Naive B cell (primary cell): ENCODE measurements around the gene RIT2. TPM values are rescaled to one million over a fixed set of nuclear protein-coding genes. Genes with fewer than 3 reads are reported as not detected.

ENCODE experiments used
- ATAC-seq, 2 donors: fragments of 150-1000 bp; cut with Tn5 transposase; 2 replicates each; pipeline ENCODE4 v1.10.0; 2021; ENCODE audit warnings: low read depth in 2 of 2, mild to moderate bottlenecking in 2 of 2, moderate library complexity in 2 of 2
- DNase-seq: peaks from one replicate; pipeline ENCODE4 v3.0.0; 2022
- H3K27ac Mint-ChIP-seq, 6 donors: one replicate each; pipeline ENCODE4 v1.8.0; 2020 to 2022; ENCODE audit warnings: mild to moderate bottlenecking in 6 of 6, mixed read lengths in 6 of 6, moderate library complexity in 5 of 6, inconsistent platforms in 2 of 6
- H3K27me3 Mint-ChIP-seq, 3 donors: one replicate each; pipeline ENCODE4 v1.8.0; 2021 to 2022; ENCODE audit warnings: mixed read lengths in 3 of 3, mild to moderate bottlenecking in 1 of 3
- H3K36me3 Mint-ChIP-seq, 2 donors: one replicate each; pipeline ENCODE4 v1.8.0; 2020 to 2022; ENCODE audit warnings: mixed read lengths in 2 of 2, inconsistent platforms in 1 of 2, mild to moderate bottlenecking in 1 of 2
- H3K4me1 Mint-ChIP-seq, 3 donors: one replicate each; pipeline ENCODE4 v1.8.0; 2020 to 2022; ENCODE audit warnings: mixed read lengths in 3 of 3, inconsistent platforms in 1 of 3, mild to moderate bottlenecking in 1 of 3, moderate library complexity in 1 of 3
- H3K4me3 Mint-ChIP-seq, 8 donors: one replicate each; pipeline ENCODE4 v1.8.0; 2020 to 2022; ENCODE audit warnings: mild to moderate bottlenecking in 8 of 8, mixed read lengths in 8 of 8, moderate library complexity in 8 of 8, inconsistent platforms in 2 of 8
- H3K9me3 Mint-ChIP-seq, 7 donors: one replicate each; pipeline ENCODE4 v1.8.0; 2020 to 2022; ENCODE audit warnings: mixed read lengths in 7 of 7, mild to moderate bottlenecking in 5 of 7, inconsistent platforms in 2 of 7, moderate library complexity in 1 of 7
- polyA plus RNA-seq, 6 donors: library from polyadenylated mRNA; unstranded; fragments of 300-500 nt; fragmentation: Illumina TruSeq; gene quantifications; one replicate each; pipeline ENCODE4 v1.2.3, GENCODE V29; 2021; ENCODE audit warnings: low read depth in 6 of 6

The RIT2 gene
- polyA plus RNA-seq, 6 donors from 2014 or later: not detected

GRCh38 chr18:43125471-43125870 lies 10.0 kb upstream of the RIT2 start:
- DNase-seq (no peak), ATAC-seq (no peak)
- H3K27me3 Mint-ChIP-seq: no peaks in the 10 kb centered on the region
- H3K36me3 Mint-ChIP-seq: no peaks in the 10 kb centered on the region
- no peak overlapping the region for H3K27ac Mint-ChIP-seq
- peaks cover 0 to 5% (median 0%) of the 10 kb centered on the region in 7 donors for H3K9me3 Mint-ChIP-seq
- H3K4me1 Mint-ChIP-seq: no peaks in the 10 kb centered on the region
- H3K4me3 Mint-ChIP-seq: no peak overlapping the region

GRCh38 chr18:43122955-43123354 lies 7.5 kb upstream of the RIT2 start:
- H3K9me3 Mint-ChIP-seq: peaks cover 0 to 5% (median 0%) of the 10 kb centered on the region in 7 donors
- DNase-seq: no peak
- no peaks in the 10 kb centered on the region for H3K36me3 Mint-ChIP-seq
- no peak overlapping the region for H3K27ac Mint-ChIP-seq
- no peaks in the 10 kb centered on the region for H3K4me1 Mint-ChIP-seq
- no peak overlapping the region for H3K4me3 Mint-ChIP-seq
- H3K27me3 Mint-ChIP-seq: no peaks in the 10 kb centered on the region
- ATAC-seq: no peak

GRCh38 chr18:43116699-43117294 lies 1.3 kb upstream of the RIT2 start:
- Mint-ChIP-seq H3K4me3 (no peak overlapping the region), H3K27me3 (no peaks in the 10 kb centered on the region), H3K4me1 (no peaks in the 10 kb centered on the region), H3K36me3 (no peaks in the 10 kb centered on the region), H3K9me3 (peaks cover 0 to 7% (median 0%) of the 10 kb centered on the region in 7 donors), H3K27ac (no peak overlapping the region)
- no peak for ATAC-seq
- no peak for DNase-seq

GRCh38 chr18:43113220-43113895 lies 2.1 kb downstream of the RIT2 start:
- peaks cover 0 to 3% (median 0%) of the 10 kb centered on the region in 7 donors for H3K9me3 Mint-ChIP-seq
- no peak overlapping the region for H3K4me3 Mint-ChIP-seq
- H3K36me3 Mint-ChIP-seq: no peaks in the 10 kb centered on the region

GRCh38 chr18:43108882-43109281 lies 6.6 kb downstream of the RIT2 start:
- no peak overlapping the region for H3K27ac Mint-ChIP-seq
- H3K9me3 Mint-ChIP-seq: no peaks in the 10 kb centered on the region
- no peak for DNase-seq
- H3K4me1 Mint-ChIP-seq: no peaks in the 10 kb centered on the region
- no peak overlapping the region for H3K4me3 Mint-ChIP-seq
- H3K27me3 Mint-ChIP-seq: no peaks in the 10 kb centered on the region
- H3K36me3 Mint-ChIP-seq: no peaks in the 10 kb centered on the region
- no peak for ATAC-seq

More at GRCh38 chr18:43113220-43113895, 2.1 kb downstream of the RIT2 start:
- DNase-seq (no peak), ATAC-seq (no peak)
- Mint-ChIP-seq H3K4me1 (no peaks in the 10 kb centered on the region), H3K27ac (no peak overlapping the region), H3K27me3 (no peaks in the 10 kb centered on the region)

- no peaks in the 10 kb centered on the region for H3K36me3 Mint-ChIP-seq
- H3K4me3 Mint-ChIP-seq: no peak overlapping the region
- H3K27ac Mint-ChIP-seq: no peak overlapping the region
- DNase-seq (no peak), ATAC-seq (no peak)
- no peaks in the 10 kb centered on the region for H3K9me3 Mint-ChIP-seq
- H3K27me3 Mint-ChIP-seq: no peaks in the 10 kb centered on the region
- H3K4me1 Mint-ChIP-seq: no peaks in the 10 kb centered on the region
Observed at GRCh38 chr18:43108469-43108868, 7.0 kb downstream of the RIT2 start.

GRCh38 chr18:43093646-43094045 lies 21.8 kb downstream of the RIT2 start:
- Mint-ChIP-seq H3K27me3 (no peaks in the 10 kb centered on the region), H3K9me3 (peaks cover 0 to 9% (median 1%) of the 10 kb centered on the region in 7 donors), H3K4me3 (no peak overlapping the region), H3K4me1 (no peaks in the 10 kb centered on the region), H3K27ac (no peak overlapping the region), H3K36me3 (no peaks in the 10 kb centered on the region)
- DNase-seq (no peak), ATAC-seq (no peak)

- Mint-ChIP-seq H3K27ac (no peak overlapping the region), H3K36me3 (no peaks in the 10 kb centered on the region)
Observed at GRCh38 chr18:43092539-43092938, 22.9 kb downstream of the RIT2 start.

GRCh38 chr18:43081396-43081795 lies 34.1 kb downstream of the RIT2 start:
- ATAC-seq: no peak
- H3K9me3 Mint-ChIP-seq: peaks cover 0 to 9% (median 2%) of the 10 kb centered on the region in 7 donors

More at GRCh38 chr18:43092539-43092938, 22.9 kb downstream of the RIT2 start:
- Mint-ChIP-seq H3K27me3 (no peaks in the 10 kb centered on the region), H3K4me3 (no peak overlapping the region), H3K4me1 (no peaks in the 10 kb centered on the region), H3K9me3 (peaks cover 0 to 9% (median 1%) of the 10 kb centered on the region in 7 donors)
- no peak for DNase-seq
- ATAC-seq: no peak

GRCh38 chr18:43080671-43081070 lies 34.8 kb downstream of the RIT2 start:
- ATAC-seq: no peak
- no peak overlapping the region for H3K27ac Mint-ChIP-seq
- no peak overlapping the region for H3K4me3 Mint-ChIP-seq
- no peak for DNase-seq
- H3K27me3 Mint-ChIP-seq: no peaks in the 10 kb centered on the region
- no peaks in the 10 kb centered on the region for H3K4me1 Mint-ChIP-seq
- H3K9me3 Mint-ChIP-seq: peaks cover 0 to 9% (median 0%) of the 10 kb centered on the region in 7 donors
- H3K36me3 Mint-ChIP-seq: no peaks in the 10 kb centered on the region

More at GRCh38 chr18:43081396-43081795, 34.1 kb downstream of the RIT2 start:
- DNase-seq: no peak
- Mint-ChIP-seq H3K36me3 (no peaks in the 10 kb centered on the region), H3K27ac (no peak overlapping the region), H3K27me3 (no peaks in the 10 kb centered on the region), H3K4me1 (no peaks in the 10 kb centered on the region), H3K4me3 (no peak overlapping the region)

GRCh38 chr18:43079422-43079821 lies 36.1 kb downstream of the RIT2 start:
- Mint-ChIP-seq H3K4me3 (no peak overlapping the region), H3K9me3 (peaks cover 0 to 9% (median 0%) of the 10 kb centered on the region in 7 donors)

GRCh38 chr18:43078478-43079092 lies 36.9 kb downstream of the RIT2 start:
- H3K4me3 Mint-ChIP-seq: no peak overlapping the region
- no peak for ATAC-seq
- no peak overlapping the region for H3K27ac Mint-ChIP-seq
- H3K36me3 Mint-ChIP-seq: no peaks in the 10 kb centered on the region
- H3K4me1 Mint-ChIP-seq: no peaks in the 10 kb centered on the region
- H3K9me3 Mint-ChIP-seq: peaks cover 0 to 9% (median 0%) of the 10 kb centered on the region in 7 donors
- H3K27me3 Mint-ChIP-seq: no peaks in the 10 kb centered on the region
- no peak for DNase-seq

More at GRCh38 chr18:43079422-43079821, 36.1 kb downstream of the RIT2 start:
- Mint-ChIP-seq H3K4me1 (no peaks in the 10 kb centered on the region), H3K36me3 (no peaks in the 10 kb centered on the region), H3K27ac (no peak overlapping the region), H3K27me3 (no peaks in the 10 kb centered on the region)
- DNase-seq (no peak), ATAC-seq (no peak)

- H3K4me3 Mint-ChIP-seq: no peak overlapping the region
- H3K27ac Mint-ChIP-seq: no peak overlapping the region
- DNase-seq (no peak), ATAC-seq (no peak)
- peaks cover 0 to 9% (median 0%) of the 10 kb centered on the region in 7 donors for H3K9me3 Mint-ChIP-seq
- H3K27me3 Mint-ChIP-seq: no peaks in the 10 kb centered on the region
- H3K36me3 Mint-ChIP-seq: no peaks in the 10 kb centered on the region
- no peaks in the 10 kb centered on the region for H3K4me1 Mint-ChIP-seq
Observed at GRCh38 chr18:43077510-43078308, 37.8 kb downstream of the RIT2 start.
